ENCODE data around the gene CBFA2T3. TPM values are rescaled to one million over a fixed set of nuclear protein-coding genes. Genes with fewer than 3 reads are reported as not detected.
A peak's percentile ranks its signal among the peaks of the same experiment; 100 is the strongest.

Gene CBFA2T3
- total and polyA plus RNA-seq, 2 of the 13 experiments (the other 11 are each of a cell fraction or from before 2014, with no cell fraction given), result 0.05 TPM; not detected in 1

DNA sequence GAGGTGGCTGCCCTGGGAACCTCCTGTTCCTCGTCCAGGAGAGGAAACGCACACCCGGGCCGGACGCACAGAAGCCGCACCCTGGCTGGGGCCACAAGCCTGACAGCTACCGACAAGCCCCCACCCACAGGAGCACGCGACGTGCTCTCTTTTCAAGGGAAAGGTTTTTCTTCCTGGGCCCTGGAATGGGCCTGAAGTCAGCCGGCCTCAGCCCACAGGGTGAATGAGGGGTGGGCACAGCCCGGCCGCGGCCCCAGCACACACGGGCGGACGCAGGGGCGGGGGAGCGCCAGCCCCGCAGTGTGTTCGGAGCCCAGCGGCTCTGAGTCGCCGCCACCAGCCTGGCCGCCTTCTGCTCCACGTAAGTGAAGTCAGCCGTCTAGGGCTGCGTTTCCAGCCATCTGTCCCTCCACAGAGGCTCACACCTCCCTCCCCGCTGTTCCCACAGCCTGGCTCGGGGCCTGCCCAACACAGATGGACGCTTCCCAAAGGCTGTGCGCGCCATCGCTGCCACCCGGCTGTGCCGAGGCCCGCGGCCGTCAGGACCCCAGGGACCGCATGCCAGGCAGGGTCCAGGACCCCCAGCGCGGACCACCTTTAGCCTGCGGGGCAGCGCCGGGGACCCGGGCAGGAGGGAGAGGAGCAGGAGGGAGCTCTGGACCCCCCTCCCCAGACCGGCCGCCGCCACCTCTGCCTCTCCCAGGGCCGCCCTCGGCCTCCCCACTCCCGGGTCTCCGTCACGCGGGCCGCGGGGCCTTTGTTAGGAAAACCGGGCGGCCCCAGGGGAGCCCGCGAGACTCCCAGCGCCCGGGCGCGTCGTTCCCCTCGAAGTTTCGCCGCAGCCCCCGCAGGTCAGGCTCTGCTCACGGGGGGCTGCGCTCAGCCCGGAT is 36.8 kb downstream of the CBFA2T3 start (continued):
- TF ChIP-seq FLYWCH1 (CRISPR knock-in tag; IDR thresholded peaks at IDR 0.05) (no peak), DMAP1 (CRISPR knock-in tag; IDR thresholded peaks at IDR 0.05) (no peak), ZNF652 (CRISPR knock-in tag; IDR thresholded peaks at IDR 0.05; ENCODE audit: borderline replicate concordance, low read depth) (no peak), ZNF180 (CRISPR knock-in tag; IDR thresholded peaks at IDR 0.05; ENCODE audit: borderline replicate concordance, low read depth) (no peak), EZH2 (conservative IDR thresholded peaks at IDR 0.05; ENCODE audit: low read depth, low read length) (peak; percentile 85), NBN (conservative IDR thresholded peaks at IDR 0.05) (no peak), NFATC3 (CRISPR knock-in tag; IDR thresholded peaks at IDR 0.05) (no peak), TCF7L2 (IDR thresholded peaks at IDR 0.05; ENCODE audit: low read depth, low read length) (no peak), RCOR2 (CRISPR knock-in tag; IDR thresholded peaks at IDR 0.05) (no peak), ASH2L (IDR thresholded peaks at IDR 0.05; ENCODE audit: insufficient read length, low read depth, low read length) (no peak), ZSCAN22 (CRISPR knock-in tag; IDR thresholded peaks at IDR 0.05) (no peak), ZNF24 (IDR thresholded peaks at IDR 0.05) (no peak), ZNF768 (CRISPR knock-in tag; IDR thresholded peaks at IDR 0.05) (peak; percentile 9; the same call in 1 of the 2 replicates), SATB2 (CRISPR knock-in tag; IDR thresholded peaks at IDR 0.05) (no peak), ZNF709 (CRISPR knock-in tag; IDR thresholded peaks at IDR 0.05) (no peak), STAG1 (CRISPR knock-in tag; IDR thresholded peaks at IDR 0.05) (no peak), SRSF4 (IDR thresholded peaks at IDR 0.05; ENCODE audit: low read depth, low read length, poor library complexity, severe bottlenecking) (no peak), CREM (IDR thresholded peaks at IDR 0.05) (no peak), CREM (CRISPR knock-in tag; IDR thresholded peaks at IDR 0.05) (no peak), FOXJ3 (CRISPR knock-in tag; IDR thresholded peaks at IDR 0.05; ENCODE audit: borderline replicate concordance) (no peak), SCMH1 (CRISPR knock-in tag; IDR thresholded peaks at IDR 0.05; ENCODE audit: borderline replicate concordance) (no peak), NR1H2 (CRISPR knock-in tag; IDR thresholded peaks at IDR 0.05; ENCODE audit: borderline replicate concordance, low read depth) (no peak), TFDP1 (CRISPR knock-in tag; IDR thresholded peaks at IDR 0.05; ENCODE audit: borderline replicate concordance) (no peak), NFIB (CRISPR knock-in tag; IDR thresholded peaks at IDR 0.05; ENCODE audit: borderline replicate concordance) (no peak), MED13 (CRISPR knock-in tag; IDR thresholded peaks at IDR 0.05) (no peak), MTF2 (CRISPR knock-in tag; IDR thresholded peaks at IDR 0.05; ENCODE audit: borderline replicate concordance) (0 out of 2 replicates have a peak, but pooled peaks have one; percentile 70)
- TF ChIP-seq, protein P1, sequence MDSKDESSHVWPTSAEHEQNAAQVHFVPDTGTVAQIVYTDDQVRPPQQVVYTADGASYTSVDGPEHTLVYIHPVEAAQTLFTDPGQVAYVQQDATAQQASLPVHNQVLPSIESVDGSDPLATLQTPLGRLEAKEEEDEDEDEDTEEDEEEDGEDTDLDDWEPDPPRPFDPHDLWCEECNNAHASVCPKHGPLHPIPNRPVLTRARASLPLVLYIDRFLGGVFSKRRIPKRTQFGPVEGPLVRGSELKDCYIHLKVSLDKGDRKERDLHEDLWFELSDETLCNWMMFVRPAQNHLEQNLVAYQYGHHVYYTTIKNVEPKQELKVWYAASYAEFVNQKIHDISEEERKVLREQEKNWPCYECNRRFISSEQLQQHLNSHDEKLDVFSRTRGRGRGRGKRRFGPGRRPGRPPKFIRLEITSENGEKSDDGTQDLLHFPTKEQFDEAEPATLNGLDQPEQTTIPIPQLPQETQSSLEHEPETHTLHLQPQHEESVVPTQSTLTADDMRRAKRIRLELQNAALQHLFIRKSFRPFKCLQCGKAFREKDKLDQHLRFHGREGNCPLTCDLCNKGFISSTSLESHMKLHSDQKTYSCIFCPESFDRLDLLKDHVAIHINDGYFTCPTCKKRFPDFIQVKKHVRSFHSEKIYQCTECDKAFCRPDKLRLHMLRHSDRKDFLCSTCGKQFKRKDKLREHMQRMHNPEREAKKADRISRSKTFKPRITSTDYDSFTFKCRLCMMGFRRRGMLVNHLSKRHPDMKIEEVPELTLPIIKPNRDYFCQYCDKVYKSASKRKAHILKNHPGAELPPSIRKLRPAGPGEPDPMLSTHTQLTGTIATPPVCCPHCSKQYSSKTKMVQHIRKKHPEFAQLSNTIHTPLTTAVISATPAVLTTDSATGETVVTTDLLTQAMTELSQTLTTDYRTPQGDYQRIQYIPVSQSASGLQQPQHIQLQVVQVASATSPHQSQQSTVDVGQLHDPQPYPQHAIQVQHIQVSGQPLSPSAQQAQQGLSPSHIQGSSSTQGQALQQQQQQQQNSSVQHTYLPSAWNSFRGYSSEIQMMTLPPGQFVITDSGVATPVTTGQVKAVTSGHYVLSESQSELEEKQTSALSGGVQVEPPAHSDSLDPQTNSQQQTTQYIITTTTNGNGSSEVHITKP (CRISPR knock-in tag; IDR thresholded peaks at IDR 0.05; ENCODE audit: low read depth), result no peak

All from HepG2 (cell line).